NCI-H2029 treated with DMSO at 0.1 percent for 48 hours (cell line): Measurements from ENCODE around the gene FGF14.
A peak's percentile ranks its signal among the peaks of the same experiment; 100 is the strongest.

Experiments
- DNase-seq: peaks from one replicate; lab custom pipeline; 2025; lab: John Stamatoyannopoulos, UW

The FGF14 gene

GRCh38 chr13:101792189-101792588, 609.7 kb downstream of the FGF14 start:
- no peak for DNase-seq

DNA sequence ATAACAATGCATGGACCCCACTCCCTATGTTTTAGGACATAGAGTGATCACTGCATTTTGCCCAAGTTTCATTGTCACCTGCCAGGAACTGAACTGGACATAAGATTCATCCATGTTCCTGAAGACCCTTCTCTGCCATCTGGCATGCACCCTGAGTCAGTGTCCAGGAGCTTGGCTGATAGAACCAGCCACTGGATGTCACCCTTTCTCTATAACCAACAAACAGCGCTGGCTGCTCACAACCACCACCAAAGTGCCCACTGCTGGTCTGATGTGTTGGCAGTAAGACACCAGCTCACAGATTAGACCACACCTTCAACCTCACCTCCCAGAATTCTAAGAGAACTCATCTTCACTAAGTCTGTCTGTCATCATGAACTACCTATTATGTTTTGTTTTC, 616.0 kb downstream of the FGF14 start:
- no peak for DNase-seq

- DNase-seq, result no peak
Observed at GRCh38 chr13:101784313-101784712, 617.5 kb downstream of the FGF14 start.

DNA sequence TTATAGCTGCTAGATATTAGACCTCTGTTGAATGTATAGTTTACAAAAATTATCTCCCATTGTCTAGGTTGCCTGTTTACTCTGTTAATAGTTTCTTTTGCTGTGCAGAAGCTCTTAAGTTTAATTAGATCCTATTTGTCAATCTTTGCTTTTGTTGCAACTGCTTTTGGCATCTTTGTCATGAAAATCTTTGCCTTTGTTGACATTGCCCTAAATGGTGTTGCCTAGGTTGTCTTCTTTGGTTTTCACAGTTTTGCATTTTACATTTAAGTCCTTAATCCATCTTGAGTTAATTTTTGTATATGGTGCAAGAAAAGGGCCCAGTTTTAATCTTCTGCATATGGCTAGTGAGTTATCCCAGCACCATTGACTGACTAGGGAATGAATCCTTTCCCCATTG, 618.3 kb downstream of the FGF14 start:
- DNase-seq, result no peak

DNA sequence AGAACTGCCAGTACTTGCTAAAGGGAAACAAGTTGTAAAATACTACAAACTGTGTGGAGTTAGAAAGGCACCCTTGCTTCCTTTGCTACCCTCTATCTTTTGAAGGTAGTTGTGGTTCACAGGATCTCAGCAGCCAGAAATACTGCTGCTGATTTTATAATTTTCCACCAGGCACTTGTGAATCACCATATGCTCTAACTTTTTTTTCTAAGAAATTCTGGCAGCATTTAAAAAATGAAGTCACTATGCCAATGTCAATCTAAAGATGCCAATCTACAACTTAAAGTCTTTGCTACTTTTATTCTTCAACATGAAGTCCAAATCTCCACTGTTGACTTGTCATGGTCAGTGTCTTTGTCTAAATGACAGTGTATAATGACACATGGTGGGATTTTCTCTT, 621.6 kb downstream of the FGF14 start:
- no peak for DNase-seq

GRCh38 chr13:101779147-101779546, 622.7 kb downstream of the FGF14 start:
- DNase-seq, result no peak

- DNase-seq, result no peak
Observed at GRCh38 chr13:101775267-101775666, 626.6 kb downstream of the FGF14 start.

DNA sequence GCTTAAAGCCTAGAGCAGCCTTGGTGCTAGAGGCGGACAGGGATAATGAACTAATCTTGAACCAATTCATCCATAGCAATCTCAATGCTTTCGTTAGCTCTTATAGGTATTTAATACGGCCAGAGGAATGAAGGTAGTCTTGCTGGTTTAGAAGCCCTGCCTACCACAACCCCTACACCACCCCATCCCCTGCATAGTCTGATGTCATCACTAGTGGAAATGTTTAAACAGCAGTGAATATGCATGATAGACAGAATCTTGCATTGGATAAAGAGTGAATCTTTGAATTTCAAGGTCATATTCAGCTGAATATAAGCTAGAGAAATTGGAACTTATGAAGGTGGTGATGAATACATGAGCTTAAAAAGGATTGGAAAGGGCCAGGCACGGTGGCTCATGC, 627.5 kb downstream of the FGF14 start:
- no peak for DNase-seq

DNA sequence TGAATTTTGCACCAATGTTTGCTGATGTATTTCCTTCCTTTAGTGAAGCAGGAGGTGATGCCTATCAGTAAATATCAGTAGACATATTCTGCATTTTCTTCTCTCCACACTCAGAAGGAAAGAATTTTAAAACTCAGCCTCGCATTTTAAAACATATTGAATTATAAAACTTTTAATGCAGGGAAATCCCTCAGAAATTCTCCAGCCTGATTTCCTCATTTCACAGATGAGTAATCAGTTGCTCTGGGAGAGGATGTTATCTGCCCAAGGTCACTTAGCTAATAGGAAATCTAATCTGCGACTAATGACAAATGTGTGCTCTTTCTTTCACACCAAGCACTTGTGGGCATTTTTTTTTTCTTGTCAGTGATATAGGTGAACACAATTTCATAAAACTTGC, 628.8 kb downstream of the FGF14 start:
- DNase-seq, result no peak

DNA sequence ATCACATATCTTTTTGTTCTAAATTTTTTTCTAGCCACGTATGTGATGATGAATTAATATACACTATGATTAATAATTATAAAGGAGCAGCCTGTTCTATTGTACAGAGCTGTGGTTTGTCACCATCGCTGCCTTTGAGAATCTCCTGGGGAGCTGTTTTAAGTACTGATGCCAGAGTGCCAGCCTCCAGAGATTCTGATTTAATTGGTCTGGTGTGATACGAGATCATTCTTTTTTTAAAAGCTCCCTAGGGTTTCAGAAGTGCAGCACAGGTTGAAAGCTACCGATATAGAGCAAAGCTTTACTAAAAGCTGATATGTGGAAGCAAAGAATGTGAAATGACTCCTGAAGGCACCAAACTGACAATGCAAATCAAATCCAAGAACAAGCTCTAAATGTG, 634.7 kb downstream of the FGF14 start:
- DNase-seq, result no peak

DNA sequence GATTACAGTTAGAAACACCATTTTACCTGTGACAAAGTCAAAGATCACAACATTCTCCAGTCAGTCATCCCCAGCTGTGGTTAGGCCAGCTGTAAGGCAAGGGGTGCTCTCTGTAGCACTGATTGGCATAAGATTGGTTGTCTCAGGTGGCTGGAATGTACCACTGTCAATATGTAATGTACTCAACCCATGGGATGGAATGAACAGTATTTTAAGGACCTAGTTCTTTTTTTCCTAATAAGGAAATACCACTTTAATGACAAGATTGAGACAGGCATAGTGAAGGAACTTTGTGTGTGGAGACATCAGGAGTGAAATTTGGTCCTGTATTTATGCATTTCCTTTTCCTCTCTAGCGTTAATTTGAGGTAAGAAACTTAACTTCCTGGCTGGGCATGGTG, 638.7 kb downstream of the FGF14 start:
- DNase-seq, result no peak

- DNase-seq, result peak; percentile 12
Observed at GRCh38 chr13:101757446-101758039, 644.3 kb downstream of the FGF14 start.

GRCh38 chr13:101755228-101755887, 646.5 kb downstream of the FGF14 start:
- no peak for DNase-seq

DNA sequence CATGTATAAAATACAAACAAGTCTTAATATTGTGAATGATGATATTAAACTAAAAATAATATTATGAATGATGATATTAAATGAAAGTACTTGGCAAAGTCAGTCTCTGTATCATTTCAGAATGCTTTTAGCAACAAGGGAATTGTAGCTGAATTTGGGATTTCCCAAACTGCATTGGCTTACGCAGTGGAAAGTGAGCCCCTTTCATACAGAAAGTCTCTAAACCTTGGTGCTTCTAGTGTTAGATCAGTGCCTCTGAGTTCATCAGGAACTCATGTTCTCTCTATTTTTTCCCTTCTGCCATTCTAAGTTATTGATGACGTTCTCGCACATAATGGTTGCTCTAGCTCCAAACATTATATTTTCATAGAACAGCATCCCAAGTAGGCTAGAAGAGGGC, 649.4 kb downstream of the FGF14 start:
- no peak for DNase-seq

GRCh38 chr13:101751488-101751887, 650.4 kb downstream of the FGF14 start:
- peak; percentile 21 for DNase-seq

DNA sequence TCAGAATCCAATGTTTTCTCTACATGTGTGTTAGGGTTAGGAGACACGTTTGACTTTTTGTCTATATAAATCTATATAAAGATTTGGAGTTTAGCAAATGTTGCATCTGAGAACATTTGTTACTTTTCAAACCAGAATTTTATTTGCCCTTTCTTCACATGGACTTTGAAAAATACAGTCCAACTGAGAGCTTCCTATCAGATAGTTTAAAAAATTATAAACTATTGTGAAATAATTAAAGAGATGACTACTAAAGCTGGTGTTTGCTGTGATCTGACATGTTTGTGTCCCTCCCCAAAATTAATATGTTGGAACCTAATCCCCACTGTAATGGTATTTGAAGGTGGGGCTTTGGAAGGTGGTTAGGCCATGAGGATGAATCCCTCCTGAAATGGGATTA, 652.3 kb downstream of the FGF14 start:
- no peak for DNase-seq

DNA sequence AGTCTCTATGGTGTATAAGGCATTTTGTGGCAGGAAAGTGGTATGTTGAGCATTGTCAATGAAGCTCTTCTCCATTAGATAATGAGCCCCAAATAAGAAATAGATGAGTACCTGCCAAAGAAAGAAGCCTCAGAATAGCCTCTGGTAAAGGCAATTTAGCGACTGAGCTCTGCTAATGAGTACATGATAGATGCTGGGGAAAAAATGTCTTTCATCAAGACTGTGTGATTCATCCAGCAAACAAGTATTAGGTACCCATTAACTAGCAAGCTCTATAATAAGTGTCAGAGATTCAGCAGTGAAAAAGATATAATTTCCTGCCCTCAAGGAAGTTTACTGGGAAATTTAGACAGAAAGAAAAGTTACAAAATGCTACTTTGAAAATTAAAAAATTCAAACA, 654.8 kb downstream of the FGF14 start:
- no peak for DNase-seq

DNA sequence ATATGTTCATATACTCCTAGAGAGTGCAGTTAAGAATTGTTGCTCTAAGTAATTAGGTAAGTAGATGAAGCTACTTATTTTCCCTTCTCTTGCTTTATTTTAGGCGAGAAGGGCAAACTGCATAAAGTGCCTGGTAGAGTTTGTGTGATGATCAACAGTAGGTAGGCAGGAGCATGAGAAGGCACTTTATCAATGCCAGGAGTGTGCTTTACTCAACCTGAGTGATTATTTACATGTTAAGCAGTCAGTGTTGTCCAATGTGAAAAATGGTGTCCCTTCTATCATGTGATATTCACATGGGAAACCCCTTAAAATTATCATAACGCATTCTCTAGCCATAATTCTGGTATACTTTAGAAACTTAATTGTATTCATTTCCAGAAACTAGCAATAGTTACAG, 655.3 kb downstream of the FGF14 start:
- no peak for DNase-seq

DNA sequence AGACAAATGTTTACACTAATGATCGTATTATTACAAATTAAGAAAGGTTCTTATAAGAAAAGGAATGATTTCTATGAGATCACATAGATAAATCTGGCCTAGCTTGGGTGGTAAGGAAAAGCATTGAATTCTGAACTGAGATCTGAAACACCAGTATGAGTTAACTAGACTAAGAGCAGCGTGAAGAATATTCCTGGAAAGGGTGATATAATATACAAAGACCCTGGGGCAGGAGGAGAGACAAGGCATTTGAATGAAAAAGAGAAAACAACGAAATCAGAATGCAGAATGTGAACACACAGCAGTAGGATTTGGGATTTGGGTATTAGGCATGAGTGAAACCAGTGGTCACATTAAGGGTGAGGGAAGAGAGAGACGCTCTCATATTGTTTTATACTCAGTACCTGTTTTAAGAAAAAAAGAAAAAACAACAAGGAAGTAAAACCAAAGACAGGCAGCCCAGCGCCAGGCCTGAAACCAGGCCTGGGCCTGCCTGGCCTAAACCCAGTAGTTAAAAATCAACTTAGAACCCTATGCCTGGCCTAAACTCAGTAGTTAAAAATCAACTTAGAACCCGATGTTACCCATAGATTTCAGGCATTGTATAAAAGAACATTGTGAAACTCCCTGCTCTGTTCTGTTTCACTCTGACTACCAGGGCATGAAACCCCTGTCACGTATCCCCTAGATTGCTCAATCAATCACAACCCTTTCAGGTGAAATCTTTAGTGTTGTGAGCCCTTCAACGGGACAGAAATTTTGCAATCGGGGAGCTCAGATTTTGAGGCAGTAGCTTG, 662.3 kb downstream of the FGF14 start:
- no peak for DNase-seq

GRCh38 chr13:101738336-101738735, 663.5 kb downstream of the FGF14 start:
- DNase-seq, result no peak

- no peak for DNase-seq
Observed at GRCh38 chr13:101736566-101736965, 665.3 kb downstream of the FGF14 start.

- DNase-seq, result no peak
Observed at GRCh38 chr13:101730420-101731000, 671.3 kb downstream of the FGF14 start.

DNA sequence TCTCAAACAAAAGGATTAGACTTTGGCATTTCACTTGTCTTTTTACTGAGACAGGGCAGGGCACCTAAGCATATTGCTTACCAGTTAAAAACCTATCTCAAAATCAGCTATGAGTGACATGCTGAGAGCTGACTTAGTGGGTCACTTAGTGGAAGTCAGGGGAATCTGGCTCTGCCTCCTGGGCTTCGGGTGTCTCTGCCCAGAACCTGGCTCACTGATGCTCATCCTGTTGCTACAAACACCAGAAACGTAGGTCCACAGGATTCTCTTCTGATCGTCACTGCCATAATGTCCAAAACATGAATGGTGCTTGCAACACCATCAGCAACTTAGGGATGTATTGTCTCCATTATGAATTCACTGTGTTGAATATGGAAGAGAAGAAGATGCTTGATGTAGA, 673.2 kb downstream of the FGF14 start:
- no peak for DNase-seq
